GM12801 (cell line): ENCODE measurements around the gene DLX6.

Experiments used
- TF ChIP-seq, protein P1 (sequence below): IDR thresholded peaks from one replicate; pipeline ENCODE4 v1.5.1; 2011; ENCODE audit warnings: control low read depth; ENCODE audit not compliant: insufficient read length; ENCODE audit errors: extremely low read depth

Gene DLX6

DNA sequence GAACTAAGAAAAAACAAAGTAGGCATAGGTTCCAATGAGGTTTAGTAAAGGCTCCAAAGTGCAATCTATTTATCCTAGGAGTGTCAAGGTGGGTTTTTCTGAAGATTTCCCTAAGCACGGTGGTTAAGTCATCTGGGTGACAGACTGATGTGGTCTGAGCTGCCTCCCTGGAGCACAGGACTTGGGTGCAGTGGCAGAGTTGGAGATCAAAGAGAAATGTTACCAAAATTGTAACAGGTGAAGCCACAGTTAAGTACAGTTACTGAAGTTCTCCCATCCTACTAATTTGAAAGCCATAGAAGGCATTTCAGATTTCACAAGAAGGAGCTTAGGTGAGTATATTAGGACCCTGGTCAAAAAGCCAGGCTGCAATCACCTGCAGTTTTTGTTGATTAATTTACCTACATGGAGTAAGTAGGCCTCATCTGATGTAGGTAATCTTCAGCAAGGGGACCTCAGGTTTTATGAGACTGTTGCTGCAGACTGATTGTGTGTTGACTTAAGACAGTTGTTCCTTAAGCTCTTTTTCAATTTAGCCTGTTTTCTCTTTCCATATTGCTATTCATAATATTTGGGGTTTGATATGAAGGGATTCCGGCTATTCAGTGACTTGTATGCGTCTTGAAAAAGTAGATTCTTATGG, 3.0 kb downstream of the DLX6 start:
- TF ChIP-seq, protein P1, sequence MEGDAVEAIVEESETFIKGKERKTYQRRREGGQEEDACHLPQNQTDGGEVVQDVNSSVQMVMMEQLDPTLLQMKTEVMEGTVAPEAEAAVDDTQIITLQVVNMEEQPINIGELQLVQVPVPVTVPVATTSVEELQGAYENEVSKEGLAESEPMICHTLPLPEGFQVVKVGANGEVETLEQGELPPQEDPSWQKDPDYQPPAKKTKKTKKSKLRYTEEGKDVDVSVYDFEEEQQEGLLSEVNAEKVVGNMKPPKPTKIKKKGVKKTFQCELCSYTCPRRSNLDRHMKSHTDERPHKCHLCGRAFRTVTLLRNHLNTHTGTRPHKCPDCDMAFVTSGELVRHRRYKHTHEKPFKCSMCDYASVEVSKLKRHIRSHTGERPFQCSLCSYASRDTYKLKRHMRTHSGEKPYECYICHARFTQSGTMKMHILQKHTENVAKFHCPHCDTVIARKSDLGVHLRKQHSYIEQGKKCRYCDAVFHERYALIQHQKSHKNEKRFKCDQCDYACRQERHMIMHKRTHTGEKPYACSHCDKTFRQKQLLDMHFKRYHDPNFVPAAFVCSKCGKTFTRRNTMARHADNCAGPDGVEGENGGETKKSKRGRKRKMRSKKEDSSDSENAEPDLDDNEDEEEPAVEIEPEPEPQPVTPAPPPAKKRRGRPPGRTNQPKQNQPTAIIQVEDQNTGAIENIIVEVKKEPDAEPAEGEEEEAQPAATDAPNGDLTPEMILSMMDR, result no peak

DNA sequence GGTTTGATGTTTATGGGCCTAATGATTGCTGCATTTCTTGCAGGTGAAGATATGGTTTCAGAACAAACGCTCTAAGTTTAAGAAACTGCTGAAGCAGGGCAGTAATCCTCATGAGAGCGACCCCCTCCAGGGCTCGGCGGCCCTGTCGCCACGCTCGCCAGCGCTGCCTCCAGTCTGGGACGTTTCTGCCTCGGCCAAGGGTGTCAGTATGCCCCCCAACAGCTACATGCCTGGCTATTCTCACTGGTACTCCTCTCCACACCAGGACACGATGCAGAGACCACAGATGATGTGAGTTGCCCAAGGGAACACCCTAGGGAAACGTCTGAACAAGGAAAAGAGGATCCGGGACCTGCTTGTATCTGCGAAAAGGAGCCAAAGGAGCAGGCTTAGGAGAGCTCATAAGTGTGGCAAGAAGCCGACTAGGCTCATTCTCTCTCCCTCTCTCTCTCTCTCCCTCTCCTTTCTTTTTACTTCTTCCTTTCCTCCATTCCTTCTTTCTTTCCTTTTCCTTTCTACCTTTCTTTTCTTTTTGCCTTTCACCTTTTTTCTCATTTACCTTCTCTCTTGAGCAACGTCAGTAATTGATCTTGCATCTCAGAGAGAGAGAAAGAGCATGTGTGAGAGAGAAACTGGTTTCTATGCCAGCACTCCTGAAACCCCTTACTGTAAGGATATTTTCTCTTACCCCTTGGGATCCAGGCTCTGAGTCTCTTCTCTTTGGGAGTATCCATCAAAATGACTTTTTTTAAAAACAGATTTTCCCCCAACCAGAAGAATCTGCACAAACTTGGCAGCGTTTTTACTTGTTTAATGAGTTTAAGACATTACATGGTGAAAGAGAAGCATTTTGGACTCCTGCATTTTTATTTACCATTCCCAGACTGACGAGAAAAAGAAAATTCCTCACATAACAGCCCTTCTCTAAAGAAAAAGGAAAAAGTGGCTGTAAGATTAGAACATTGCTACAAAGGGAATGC, 4.7 kb downstream of the DLX6 start:
- TF ChIP-seq, protein P1, result no peak

- TF ChIP-seq, protein P1, result no peak
Measured at GRCh38 chr7:97011104-97011503, 5.8 kb downstream of the DLX6 start.

DNA sequence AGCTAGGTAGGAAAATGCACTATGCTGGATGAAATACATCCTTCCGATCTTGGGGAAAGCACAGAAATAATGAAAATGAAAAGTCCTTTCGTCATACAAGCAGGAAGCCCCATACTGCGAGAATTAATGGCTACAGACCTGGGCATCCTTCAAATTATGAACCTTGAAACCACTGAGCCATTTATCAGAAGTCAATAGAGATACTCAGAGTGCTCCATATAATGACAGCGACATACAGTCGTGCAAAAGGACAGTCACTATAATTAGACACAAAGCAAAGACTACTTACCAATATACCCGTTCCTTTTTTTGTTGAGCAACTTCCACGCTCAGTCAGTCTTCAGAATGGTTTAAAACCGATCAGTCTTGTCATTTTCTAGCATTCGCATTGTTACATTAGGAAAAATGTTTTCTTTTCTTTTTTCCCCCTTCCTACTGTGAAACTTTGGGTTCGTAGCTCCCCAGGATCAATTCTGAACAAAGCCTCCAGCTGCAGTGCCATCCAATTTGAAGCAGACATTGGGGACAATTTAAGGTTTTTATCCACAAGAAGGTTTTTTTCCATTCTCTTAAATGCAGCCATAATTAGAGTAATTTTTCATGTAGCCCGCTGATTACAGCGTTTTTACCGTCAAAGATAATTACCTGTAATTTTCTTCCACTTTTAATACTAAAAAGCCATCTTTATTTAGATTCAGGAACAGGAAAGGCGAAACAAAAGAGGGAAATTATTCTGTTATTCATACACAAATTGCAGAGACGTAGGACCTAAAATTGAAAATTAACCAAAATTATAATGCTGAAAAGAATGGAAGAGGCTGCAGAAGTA, 6.4 kb downstream of the DLX6 start:
- TF ChIP-seq, protein P1, result no peak

DNA sequence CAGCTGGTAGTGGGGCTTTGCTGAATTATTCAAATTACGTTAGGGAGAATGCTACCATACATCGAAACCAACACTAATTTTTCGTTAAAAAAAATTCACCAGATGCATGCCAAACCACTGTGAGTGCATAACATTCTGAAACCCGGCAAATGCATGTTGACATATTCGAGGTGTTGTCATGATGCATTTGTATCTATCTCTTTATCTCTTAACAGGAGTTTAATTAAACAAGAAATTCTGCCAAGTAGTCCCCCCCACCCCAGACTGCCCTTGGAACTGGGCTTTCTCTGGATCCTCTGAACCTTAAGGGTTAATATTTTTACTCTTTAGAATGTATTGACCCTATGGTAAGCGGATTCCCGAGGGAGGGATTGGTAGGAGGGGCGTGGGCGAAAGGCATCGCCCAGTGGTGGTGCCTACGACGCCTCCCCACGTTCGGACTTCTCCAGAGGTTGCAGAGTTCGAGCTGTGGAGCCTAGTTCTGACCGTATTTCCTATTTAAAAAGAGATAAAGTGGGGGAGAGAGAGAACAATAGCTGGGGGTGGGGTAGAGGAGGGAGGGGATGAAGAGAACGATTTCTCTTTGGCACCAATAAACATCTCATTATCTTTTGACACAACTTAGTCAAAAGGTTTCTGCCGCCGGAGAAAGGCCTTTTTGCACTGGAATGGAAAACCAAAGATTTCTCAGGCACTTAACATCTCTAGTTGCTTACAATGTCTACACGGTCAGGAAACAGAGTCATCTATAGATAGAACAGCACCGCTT, 7.2 kb downstream of the DLX6 start:
- TF ChIP-seq, protein P1, result no peak

DNA sequence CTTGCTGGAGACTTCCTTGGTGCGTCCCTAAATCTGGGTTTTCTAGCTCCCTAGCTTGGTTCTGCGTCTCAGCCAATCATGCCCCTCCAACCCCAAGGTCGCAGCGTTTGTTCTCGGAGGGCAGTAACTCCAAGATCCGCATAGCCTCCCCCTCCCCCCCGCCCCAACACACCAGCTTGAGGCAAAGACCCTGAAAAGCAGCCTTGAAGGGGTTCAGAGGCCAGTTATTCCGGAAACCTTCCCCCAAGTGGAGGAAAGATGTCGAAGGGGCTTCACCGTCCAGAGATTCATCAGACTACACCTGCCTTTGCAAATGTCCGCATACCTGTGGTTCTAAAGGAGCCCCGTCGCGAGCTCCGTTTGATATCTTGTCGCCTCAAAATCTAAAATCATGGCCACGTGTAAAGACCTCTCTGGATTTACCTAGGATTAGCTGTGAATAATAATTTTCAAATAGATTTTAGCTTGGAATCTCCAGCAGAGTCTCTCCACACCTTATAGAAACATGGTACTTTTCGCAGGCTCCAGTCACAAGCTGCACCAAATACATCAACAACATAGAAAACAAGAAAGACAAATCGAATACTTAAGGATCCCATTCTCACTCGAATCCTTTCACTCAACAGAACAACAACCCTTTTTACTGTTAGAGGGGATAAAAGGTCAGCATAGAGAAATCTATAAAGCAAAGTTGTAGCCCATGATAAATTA, 7.9 kb downstream of the DLX6 start:
- TF ChIP-seq, protein P1, result no peak
